Activated CD4-positive, CD25-positive, alpha-beta regulatory T cell treated with anti-CD3 and anti-CD28 coated beads, Interleukin-2, amount 50 U/mL, for 16 hours (primary cell): Measurements from ENCODE around the gene ZGPAT.

Source experiments
- DNase-seq: peaks from one replicate; pipeline ENCODE4 v3.0.0-alpha.2; 2020; ENCODE audit warnings: low read depth, low spot score

Gene ZGPAT

DNA sequence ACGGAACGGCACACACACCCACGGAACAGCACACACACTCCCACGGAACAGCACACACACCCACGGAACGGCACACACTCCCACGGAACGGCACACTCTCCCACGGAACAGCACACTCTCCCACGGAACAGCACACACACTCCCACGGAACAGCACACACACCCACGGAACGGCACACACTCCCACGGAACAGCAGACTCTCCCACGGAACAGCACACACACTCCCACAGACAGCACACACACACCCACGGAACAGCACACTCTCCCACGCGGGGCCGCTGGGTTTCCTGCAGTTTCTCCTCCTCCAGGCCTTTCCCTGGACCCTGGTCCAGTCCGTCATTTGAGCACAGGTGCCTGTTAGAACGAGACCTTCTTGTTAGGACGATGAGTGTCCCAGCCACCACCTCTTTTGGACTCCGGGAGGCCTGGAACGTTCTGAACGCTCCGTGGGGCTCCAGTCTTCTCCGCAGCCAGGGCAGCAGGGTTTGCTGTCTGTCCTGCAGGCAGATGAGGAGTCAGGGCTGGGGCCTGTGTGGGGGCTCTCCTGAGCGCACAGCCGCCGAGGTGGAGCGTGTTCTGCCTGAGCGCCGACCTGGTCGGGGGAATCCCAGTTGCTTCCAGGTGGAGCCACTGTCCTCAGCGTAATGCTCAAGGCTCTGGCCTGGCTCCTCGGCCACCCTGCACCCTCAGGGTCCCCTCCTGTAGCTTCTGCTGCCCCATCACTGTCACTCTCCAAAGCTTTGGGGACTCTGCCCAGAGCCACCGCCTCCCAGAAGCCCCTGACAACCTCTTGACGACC is 29.0 kb upstream of the ZGPAT start:
- DNase-seq = no peak

GRCh38 chr20:63679799-63680305 is 28.0 kb upstream of the ZGPAT start:
- DNase-seq = no peak

DNA sequence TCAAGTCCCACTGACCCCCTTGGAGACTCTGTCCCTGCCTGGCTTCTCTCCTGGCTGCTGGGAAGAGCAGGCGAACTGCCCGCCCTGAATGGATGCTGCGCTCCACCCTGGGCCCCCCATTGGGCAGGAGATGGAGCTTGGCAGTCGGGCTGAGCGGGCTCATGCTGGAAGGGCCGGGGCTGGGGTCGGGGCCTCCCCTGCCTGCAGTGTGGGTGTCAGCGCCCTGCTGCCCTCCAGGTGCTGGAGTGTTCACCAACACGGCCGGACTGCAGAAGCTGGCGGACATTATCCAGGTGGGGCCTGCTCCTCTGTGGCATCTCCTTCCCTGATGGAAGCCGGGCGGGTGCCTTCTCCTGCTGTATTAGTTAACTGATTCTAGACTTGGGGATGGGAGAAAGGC is 27.4 kb upstream of the ZGPAT start:
- no peak for DNase-seq

- no peak for DNase-seq
Measured at GRCh38 chr20:63680857-63681608, 26.8 kb upstream of the ZGPAT start.

DNA sequence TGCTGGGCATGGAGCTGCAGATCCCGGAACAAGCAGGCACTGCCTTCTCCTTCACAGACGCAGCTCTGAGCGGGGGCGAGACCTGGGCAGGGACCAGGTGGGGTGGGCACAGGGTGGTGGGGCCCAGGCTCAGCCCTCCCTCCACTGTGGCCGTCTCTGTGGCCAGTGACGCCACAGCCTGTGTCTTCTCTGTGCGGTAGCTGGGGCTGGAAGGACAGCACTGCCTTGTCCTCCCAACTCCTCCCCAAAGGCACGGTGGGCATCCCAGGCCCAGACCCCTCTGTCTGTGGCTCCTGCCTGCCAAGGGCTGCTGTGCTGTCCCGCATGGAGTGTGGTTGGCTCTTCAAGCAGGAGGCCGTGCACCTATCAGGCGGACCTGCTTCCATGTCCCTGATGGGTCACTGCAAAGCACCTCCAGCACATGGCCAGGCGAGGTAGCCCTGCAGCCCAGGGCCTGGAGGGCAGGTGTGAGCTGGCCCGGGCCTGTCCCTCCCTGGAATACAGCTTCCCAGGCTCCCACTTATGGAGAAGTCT is 26.2 kb upstream of the ZGPAT start:
- no peak for DNase-seq

GRCh38 chr20:63682384-63683139 is 25.3 kb upstream of the ZGPAT start:
- DNase-seq = no peak

DNA sequence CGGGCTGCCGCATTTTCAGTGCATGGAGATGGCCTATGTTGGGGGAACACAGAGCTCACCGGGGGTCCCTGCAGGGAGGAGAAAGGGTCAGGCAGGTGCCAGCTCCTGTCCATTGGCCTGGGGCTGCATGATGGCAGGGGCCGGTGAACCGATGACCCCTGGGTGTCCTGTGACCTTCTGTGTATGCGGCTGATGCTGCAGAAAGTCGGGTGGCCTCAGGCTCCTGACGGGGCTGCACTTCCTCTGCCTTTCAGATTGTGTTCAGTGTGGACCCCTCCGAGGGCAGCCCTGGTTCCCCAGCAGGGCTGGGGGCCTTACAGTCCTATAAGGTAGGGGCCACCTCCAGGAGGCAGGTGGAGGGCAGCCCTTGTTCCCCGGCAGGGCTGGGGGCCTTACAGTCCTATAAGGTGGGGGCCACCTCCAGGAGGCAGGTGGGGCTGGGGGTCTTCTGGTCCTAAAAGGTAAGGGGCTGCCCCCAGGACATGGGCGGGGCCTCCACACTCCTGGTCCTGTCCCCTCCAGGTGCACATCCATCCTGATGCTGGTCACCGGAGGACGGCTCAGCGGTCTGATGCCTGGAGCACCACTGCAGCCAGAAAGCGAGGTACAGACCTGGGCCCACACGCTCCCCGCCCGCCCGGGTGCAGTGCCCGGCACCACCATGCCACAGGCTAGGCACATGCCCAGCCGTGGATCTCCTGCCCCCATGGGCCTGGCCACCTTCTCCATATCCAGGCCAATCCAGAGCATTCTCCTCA is 22.4 kb upstream of the ZGPAT start:
- no peak for DNase-seq

GRCh38 chr20:63686094-63686491 is 21.7 kb upstream of the ZGPAT start:
- DNase-seq = no peak

DNA sequence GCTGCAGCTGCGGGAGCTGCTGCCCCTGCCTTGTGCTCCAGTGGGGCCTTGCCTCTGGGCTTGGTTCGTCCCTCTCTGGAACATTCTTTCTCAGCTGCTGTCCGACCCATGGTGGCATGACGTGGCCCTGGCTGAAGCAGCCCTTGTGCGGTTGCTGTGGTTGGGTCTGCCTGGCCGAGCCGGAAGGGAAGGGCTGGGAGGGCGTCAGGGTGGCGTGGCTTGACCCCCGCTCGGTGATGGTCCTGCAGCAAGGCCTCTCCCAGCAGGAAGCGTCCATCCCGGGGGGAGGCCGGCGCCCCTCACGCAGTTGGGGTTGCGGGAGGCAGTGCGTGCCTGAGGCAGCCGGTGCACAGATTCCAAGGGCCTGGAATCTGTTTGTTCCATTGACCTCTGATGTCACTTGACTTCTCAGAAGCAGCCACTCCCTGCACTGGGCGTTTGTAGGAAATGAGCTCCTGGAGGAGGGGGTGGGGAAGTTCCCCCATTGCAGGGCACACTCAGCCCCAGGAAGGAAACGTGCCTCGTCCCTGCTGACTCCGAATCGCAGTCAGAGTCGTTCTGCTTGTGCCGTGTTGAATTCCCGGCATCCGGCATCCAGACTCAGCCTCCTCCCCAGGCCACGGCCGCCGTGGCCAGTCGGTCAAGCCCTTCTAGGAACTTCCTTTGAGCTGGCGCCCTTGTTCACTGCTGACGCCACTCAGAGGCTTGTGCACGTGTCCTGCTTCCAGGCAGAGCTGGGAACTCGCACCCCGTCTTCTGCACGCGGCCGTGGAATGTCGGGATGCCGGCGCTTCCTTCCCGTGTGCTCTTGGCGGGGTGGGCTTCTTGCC is 21.1 kb upstream of the ZGPAT start:
- no peak for DNase-seq

GRCh38 chr20:63687419-63688178 is 20.2 kb upstream of the ZGPAT start:
- DNase-seq = no peak

- DNase-seq = no peak
Measured at GRCh38 chr20:63688228-63689045, 19.4 kb upstream of the ZGPAT start.

DNA sequence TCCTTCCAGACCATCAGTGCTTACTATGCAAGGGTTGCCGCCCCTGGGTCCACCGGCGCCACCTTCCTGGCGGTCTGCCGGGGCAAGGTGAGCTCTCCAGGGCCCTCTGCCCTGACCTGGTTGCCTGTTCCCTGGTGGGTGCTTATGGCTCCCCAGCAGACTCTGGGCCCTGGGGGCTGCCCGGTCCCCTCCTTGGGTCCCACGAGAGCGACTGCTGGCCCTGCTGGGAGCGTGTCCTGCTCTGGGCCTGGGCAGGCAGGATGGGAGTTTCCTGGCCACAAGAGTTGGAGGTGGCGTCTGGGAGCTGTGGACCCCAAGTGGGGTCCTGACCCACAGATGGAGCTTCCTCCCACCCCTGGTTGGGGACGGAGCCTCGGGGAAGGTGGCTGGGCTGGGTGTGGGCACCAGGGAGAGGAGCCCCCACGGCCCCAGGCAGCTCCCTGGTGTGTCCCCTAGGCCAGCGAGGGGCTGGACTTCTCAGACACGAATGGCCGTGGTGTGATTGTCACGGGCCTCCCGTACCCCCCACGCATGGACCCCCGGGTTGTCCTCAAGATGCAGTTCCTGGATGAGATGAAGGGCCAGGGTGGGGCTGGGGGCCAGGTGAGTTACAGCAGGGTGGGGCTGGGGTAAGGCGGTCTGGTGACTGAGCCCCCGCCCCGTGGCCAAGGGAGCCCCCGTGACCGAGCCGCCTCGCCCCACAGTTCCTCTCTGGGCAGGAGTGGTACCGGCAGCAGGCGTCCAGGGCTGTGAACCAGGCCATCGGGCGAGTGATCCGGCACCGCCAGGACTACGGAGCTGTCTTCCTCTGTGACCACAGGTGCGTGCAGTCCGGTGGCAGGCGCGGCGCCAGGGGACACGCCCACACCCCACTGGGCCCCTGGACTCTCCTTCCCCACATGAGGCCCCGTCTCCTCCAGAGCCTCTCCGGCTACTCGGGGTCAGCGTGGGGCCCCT is 18.5 kb upstream of the ZGPAT start:
- DNase-seq = no peak

DNA sequence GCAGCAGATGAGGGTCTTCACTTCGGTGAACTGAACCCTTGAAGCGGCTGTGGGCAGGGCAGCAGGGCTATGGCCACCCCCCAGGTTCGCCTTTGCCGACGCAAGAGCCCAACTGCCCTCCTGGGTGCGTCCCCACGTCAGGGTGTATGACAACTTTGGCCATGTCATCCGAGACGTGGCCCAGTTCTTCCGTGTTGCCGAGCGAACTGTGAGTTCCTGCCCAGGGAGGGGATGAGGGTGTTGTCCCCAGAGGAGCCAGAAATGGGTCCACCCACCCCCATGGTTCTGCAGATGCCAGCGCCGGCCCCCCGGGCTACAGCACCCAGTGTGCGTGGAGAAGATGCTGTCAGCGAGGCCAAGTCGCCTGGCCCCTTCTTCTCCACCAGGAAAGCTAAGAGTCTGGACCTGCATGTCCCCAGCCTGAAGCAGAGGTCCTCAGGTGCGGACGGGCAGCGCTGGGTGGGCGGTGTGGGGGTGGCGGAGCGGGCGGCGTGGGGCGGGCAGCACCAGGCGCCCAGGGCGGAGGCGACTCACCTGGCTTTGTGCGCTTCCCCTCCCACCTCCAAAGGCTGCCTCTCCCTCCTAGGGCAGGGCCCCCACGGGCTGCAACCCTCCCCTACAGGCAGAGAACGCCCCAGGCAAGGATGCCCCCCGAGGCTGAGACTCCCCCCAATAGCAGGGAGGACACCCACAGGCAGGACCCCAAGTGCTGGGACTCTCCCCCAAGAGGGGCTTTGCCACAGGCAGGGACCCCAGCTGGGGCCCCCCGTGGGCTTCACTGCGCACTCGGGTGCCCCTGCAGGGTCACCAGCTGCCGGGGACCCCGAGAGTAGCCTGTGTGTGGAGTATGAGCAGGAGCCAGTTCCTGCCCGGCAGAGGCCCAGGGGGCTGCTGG is 17.6 kb upstream of the ZGPAT start:
- no peak for DNase-seq

DNA sequence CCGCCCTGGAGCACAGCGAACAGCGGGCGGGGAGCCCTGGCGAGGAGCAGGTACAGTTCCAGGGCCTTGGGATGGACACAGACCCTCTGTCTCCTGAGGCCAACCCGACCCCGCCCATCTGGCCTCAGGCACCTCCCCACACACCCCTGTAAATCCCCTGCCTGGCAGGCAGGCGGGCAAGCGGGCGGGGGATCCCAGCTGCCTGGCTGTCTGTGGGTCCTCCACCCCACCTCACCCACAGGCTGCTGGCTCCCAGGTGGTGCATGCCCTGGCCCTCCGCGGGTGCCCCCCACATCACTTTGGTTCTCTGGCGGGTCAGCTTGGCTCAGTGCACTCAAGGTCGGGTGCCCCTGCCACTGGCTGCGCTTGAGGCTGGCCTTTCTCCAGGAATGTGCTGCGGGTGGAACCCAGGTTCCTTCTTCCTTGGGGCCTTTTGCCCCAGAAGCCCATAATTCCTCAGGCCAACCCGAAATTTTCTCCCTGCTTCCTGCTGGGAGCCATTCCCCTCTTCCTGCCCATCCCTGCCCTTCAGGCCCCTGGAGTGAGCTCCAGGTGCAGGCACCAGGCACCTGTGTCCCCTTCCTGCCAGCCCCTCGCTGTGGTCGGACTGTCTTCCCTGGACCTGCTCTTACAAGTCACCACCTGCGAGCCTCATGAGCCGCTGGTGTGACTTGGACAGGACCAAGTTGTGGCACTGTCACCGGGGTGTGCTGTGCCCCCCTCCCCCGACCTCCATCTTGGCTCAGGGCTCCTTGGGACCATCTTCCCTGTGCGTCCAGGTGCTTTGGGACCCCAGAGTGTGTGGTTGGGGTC is 16.7 kb upstream of the ZGPAT start:
- DNase-seq = no peak

DNA sequence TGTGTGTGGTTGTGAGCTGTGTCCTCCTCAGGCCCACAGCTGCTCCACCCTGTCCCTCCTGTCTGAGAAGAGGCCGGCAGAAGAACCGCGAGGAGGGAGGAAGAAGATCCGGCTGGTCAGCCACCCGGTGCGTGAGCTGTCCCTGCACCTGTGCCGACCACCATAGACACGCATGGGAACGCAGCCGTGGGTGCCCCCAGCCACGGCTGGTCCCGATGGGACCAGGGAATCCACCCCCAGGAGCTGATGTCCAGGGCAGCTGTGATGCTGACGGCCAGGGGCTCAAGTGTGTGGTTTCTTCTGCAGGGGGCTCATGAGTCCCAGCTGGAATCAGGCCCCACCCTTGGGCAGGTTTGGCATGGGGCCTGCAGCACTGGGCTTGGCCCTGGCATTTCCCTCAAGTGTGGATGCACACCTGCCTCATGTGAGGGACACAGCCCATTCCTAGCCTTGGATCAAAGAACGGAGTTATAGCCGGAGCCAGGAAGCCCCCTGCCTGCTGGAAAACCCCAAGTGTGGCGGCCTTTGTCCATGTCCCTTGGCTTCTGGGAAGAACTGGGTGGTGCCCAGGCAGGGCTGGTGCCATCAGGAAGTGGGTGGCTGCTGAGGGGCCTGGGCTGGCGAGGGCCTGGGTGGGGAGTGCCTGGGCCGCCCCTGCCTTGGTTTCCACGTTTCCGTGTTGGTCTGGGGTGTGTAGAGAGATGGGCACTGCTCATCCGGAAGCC is 16.0 kb upstream of the ZGPAT start:
- no peak for DNase-seq
